Parathyroid adenoma (tissue), 2 donors: ENCODE measurements around the gene NXPE3.

Source experiments
- H2AFZ ChIP-seq: fragments of 300-600 bp; sonication (generic); one replicate; pipeline ENCODE4 v1.7.0; 2017; ENCODE audit warnings: antibody characterized with exemption, mild to moderate bottlenecking
- H3K27ac ChIP-seq: fragments of 300-600 bp; sonication (generic); one replicate; pipeline ENCODE4 v1.7.0; 2017
- H3K27me3 ChIP-seq: fragments of 300-600 bp; sonication (generic); one replicate; pipeline ENCODE4 v1.7.0; 2017; ENCODE audit warnings: low read length; ENCODE audit not compliant: control insufficient read depth, insufficient read depth
- H3K36me3 ChIP-seq: fragments of 300-600 bp; sonication (generic); one replicate; pipeline ENCODE4 v1.7.0; 2017; ENCODE audit warnings: low read length; ENCODE audit not compliant: control insufficient read depth, insufficient read depth
- H3K4me1 ChIP-seq: fragments of 300-600 bp; sonication (generic); one replicate; pipeline ENCODE4 v1.7.0; 2017; ENCODE audit warnings: control low read depth
- H3K4me2 ChIP-seq: fragments of 300-600 bp; sonication (generic); one replicate; pipeline ENCODE4 v1.7.0; 2017; ENCODE audit warnings: low read length
- H3K4me3 ChIP-seq: fragments of 300-600 bp; sonication (generic); one replicate; pipeline ENCODE4 v1.7.0; 2017; ENCODE audit warnings: low read depth, low read length
- H3K79me2 ChIP-seq: fragments of 300-600 bp; sonication (generic); one replicate; pipeline ENCODE4 v1.7.0; 2017; ENCODE audit warnings: control low read depth
- H3K9ac ChIP-seq: fragments of 300-600 bp; sonication (generic); one replicate; pipeline ENCODE4 v1.7.0; 2017; ENCODE audit warnings: mild to moderate bottlenecking
- H3K9me3 ChIP-seq: fragments of 300-600 bp; sonication (generic); one replicate; pipeline ENCODE4 v1.7.0; 2017; ENCODE audit warnings: low read length; ENCODE audit not compliant: control insufficient read depth
- TF ChIP-seq, protein P1 (sequence below): fragments of 300-600 bp; sonication (generic); IDR thresholded peaks from one replicate; pipeline ENCODE4 v1.7.0; 2017; ENCODE audit warnings: antibody characterized with exemption, mild to moderate bottlenecking
- donor health status: primary hyperparathyroidism.

The NXPE3 gene

DNA sequence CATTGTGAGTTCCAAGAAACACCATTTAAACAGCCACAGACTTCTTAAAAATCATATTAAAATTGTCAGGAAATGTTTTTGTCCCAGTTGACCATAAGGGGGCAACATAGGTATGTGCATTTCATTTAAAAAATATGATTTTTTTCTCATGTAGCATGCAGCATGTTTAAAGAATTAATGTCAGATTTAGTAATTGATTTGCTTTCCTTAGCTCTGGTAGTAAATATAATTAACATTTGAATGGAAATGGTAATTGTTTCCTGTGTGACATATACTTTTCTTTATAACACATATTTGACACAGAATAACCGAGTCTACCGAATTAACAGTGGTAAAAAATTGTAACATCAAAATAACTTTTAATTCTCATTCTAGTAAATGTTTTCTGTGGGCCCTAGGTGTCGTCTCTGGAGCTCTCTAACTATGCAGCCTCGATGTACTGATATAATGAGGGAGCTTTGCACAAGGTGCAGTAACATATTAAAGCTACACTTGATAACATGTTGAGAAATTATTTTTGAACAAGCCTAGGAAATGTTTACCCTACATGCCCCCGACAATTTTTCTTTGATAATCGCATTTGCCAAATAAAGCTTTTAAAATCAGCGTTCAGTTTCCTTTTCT is 34.9 kb downstream of the NXPE3 start:
- no peaks in the 10 kb centered on the region for H3K36me3 ChIP-seq
- no peak overlapping the region for H3K4me3 ChIP-seq
- TF ChIP-seq, protein P1, sequence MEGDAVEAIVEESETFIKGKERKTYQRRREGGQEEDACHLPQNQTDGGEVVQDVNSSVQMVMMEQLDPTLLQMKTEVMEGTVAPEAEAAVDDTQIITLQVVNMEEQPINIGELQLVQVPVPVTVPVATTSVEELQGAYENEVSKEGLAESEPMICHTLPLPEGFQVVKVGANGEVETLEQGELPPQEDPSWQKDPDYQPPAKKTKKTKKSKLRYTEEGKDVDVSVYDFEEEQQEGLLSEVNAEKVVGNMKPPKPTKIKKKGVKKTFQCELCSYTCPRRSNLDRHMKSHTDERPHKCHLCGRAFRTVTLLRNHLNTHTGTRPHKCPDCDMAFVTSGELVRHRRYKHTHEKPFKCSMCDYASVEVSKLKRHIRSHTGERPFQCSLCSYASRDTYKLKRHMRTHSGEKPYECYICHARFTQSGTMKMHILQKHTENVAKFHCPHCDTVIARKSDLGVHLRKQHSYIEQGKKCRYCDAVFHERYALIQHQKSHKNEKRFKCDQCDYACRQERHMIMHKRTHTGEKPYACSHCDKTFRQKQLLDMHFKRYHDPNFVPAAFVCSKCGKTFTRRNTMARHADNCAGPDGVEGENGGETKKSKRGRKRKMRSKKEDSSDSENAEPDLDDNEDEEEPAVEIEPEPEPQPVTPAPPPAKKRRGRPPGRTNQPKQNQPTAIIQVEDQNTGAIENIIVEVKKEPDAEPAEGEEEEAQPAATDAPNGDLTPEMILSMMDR: peak; percentile 68
- no peak overlapping the region for H3K27ac ChIP-seq
- H3K9ac ChIP-seq: no peak overlapping the region
- no peaks in the 10 kb centered on the region for H3K9me3 ChIP-seq
- H3K4me2 ChIP-seq: no peak overlapping the region
- H2AFZ ChIP-seq: no peak overlapping the region
- peaks cover 8% of the 10 kb centered on the region for H3K79me2 ChIP-seq
- no peaks in the 10 kb centered on the region for H3K27me3 ChIP-seq
- no peaks in the 10 kb centered on the region for H3K4me1 ChIP-seq

DNA sequence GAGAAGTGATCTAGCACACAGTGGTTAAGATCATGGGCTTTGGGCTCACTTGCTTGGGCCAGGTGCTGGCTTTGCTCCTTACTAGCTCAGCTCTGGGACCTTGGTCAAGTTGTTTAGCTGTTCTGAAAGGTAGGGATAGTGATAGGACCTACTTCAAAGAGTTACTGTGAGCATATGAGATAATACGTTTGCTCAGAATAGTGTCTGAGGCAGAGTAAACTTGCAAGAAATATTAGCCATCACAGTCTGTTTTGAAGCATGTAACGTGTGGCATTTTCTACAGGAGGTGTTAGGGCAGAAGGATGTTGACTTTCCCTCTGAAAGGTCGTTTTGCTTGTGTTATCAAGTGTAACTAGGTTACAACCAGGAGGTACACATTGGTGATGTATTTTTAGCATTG is 35.8 kb downstream of the NXPE3 start:
- H3K9ac ChIP-seq: no peak overlapping the region
- no peak overlapping the region for H3K27ac ChIP-seq
- no peak overlapping the region for H3K4me2 ChIP-seq
- no peak overlapping the region for H2AFZ ChIP-seq
- TF ChIP-seq, protein P1: no peak
- no peaks in the 10 kb centered on the region for H3K4me1 ChIP-seq
- H3K9me3 ChIP-seq: no peaks in the 10 kb centered on the region
- H3K36me3 ChIP-seq: no peaks in the 10 kb centered on the region
- no peak overlapping the region for H3K4me3 ChIP-seq
- H3K79me2 ChIP-seq: peaks cover 8% of the 10 kb centered on the region
- H3K27me3 ChIP-seq: no peaks in the 10 kb centered on the region

DNA sequence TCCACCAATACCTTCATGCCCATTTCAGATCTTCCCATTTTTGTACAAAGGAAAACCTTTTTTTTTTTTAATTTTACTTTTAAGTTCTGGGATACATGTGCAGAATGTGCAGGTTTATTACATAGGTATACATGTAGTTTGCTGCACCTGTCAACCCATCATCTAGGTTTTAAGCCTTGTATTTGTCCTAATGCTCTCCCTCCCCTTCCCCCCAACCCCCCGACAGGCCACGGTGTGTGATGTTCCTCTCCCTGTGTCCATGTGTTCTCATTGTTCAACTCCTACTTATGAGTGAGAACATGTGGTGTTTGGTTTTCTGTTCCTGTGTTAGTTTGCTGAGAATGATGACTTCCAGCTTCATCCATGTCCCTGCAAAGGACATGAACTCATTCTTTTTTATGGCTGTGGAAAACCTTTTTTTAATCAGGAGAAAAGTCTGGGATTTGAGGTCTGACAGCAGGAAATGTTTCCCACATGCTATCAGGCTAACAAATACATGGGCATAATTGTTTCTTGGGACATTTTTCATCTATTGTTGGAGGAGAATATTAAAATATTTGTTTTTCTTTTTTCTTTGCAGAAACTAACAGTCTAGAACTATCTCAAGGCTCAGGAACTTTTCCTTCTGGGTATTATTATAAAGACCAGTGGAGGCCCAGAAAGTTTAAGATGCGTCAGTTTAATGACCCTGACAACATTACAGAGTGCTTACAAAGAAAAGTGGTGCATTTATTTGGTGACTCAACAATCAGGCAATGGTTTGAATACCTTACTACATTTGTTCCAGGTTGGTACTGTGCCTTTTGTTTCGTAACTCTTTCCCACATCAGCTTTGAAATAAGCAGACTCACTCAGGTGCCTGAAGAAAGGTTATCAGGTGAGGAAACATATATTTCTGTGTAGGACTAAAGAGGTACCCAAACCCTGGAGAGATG is 37.5 kb downstream of the NXPE3 start:
- Histone ChIP-seq H3K9me3 (no peaks in the 10 kb centered on the region), H3K4me2 (no peak overlapping the region), H3K36me3 (no peaks in the 10 kb centered on the region)

DNA sequence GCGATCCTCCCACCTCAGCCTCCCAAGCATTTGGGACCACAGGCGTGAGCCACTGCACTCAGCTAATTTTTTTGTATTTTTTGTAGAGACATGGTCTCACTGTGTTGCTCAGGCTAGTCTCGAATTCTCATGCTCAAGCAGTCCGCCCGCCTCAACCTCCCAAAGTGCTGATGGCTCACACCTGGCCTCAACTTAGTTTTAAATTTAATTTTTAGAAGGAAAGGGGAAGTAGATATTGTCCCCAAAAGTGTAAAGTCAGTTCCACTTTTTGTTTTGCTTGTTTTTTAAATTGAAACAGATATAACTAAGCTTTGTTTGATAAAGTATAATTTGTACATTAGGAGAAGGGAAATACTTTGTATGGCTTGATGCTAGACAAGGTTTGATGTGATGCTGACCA is 39.0 kb downstream of the NXPE3 start:
- H3K9me3 ChIP-seq: no peaks in the 10 kb centered on the region
- H3K27me3 ChIP-seq: no peaks in the 10 kb centered on the region
- H2AFZ ChIP-seq: no peak overlapping the region
- H3K36me3 ChIP-seq: no peaks in the 10 kb centered on the region
- no peak overlapping the region for H3K27ac ChIP-seq
- no peak overlapping the region for H3K9ac ChIP-seq
- TF ChIP-seq, protein P1: no peak
- H3K4me3 ChIP-seq: no peak overlapping the region
- H3K4me2 ChIP-seq: no peak overlapping the region
- H3K79me2 ChIP-seq: peaks cover 8% of the 10 kb centered on the region
- no peaks in the 10 kb centered on the region for H3K4me1 ChIP-seq

More for the DNA sequence above, 37.5 kb downstream of the NXPE3 start:
- peaks cover 8% of the 10 kb centered on the region for H3K79me2 ChIP-seq
- no peak overlapping the region for H3K27ac ChIP-seq
- TF ChIP-seq, protein P1: no peak
- no peak overlapping the region for H2AFZ ChIP-seq
- no peak overlapping the region for H3K4me3 ChIP-seq
- H3K27me3 ChIP-seq: no peaks in the 10 kb centered on the region
- no peak overlapping the region for H3K9ac ChIP-seq
- no peaks in the 10 kb centered on the region for H3K4me1 ChIP-seq
